ENCODE data around the gene CALHM2.

The CALHM2 gene

GRCh38 chr10:103445767-103446567 is 6.2 kb downstream of the CALHM2 start:
- H3K4me3 ChIP-seq (ENCODE audit: low read depth, low read length), result no peak overlapping the region
- peaks cover 52% of the 10 kb centered on the region for H3K36me3 ChIP-seq (ENCODE audit: control insufficient read depth, insufficient read depth, low read length)
- no peaks in the 10 kb centered on the region for H3K27me3 ChIP-seq (ENCODE audit: control insufficient read depth, insufficient read depth, low read length)
- no peak overlapping the region for H3K9ac ChIP-seq (ENCODE audit: low read depth, low read length)
- no peaks in the 10 kb centered on the region for H3K9me3 ChIP-seq (ENCODE audit: control insufficient read depth, insufficient read depth, low read length)
- H3K4me1 ChIP-seq (ENCODE audit: control insufficient read depth, insufficient read depth, low read length), result peaks cover 2% of the 10 kb centered on the region

- peaks cover 56% of the 10 kb centered on the region for H3K36me3 ChIP-seq (ENCODE audit: control insufficient read depth, insufficient read depth, low read length)
- no peak overlapping the region for H3K4me3 ChIP-seq (ENCODE audit: low read depth, low read length)
- no peak overlapping the region for H3K9ac ChIP-seq (ENCODE audit: low read depth, low read length)
Observed at GRCh38 chr10:103445366-103445765, 6.8 kb downstream of the CALHM2 start.

GRCh38 chr10:103444478-103444877 is 7.7 kb downstream of the CALHM2 start:
- Histone ChIP-seq H3K36me3 (ENCODE audit: control insufficient read depth, insufficient read depth, low read length) (peaks cover 62% of the 10 kb centered on the region), H3K4me3 (ENCODE audit: low read depth, low read length) (no peak overlapping the region), H3K4me1 (ENCODE audit: control insufficient read depth, insufficient read depth, low read length) (no peaks in the 10 kb centered on the region), H3K9me3 (ENCODE audit: control insufficient read depth, insufficient read depth, low read length) (no peaks in the 10 kb centered on the region), H3K27me3 (ENCODE audit: control insufficient read depth, insufficient read depth, low read length) (no peaks in the 10 kb centered on the region), H3K9ac (ENCODE audit: low read depth, low read length) (no peak overlapping the region)

More at GRCh38 chr10:103445366-103445765, 6.8 kb downstream of the CALHM2 start:
- Histone ChIP-seq H3K9me3 (ENCODE audit: control insufficient read depth, insufficient read depth, low read length) (no peaks in the 10 kb centered on the region), H3K27me3 (ENCODE audit: control insufficient read depth, insufficient read depth, low read length) (no peaks in the 10 kb centered on the region), H3K4me1 (ENCODE audit: control insufficient read depth, insufficient read depth, low read length) (no peaks in the 10 kb centered on the region)

GRCh38 chr10:103443475-103444185 is 8.5 kb downstream of the CALHM2 start:
- no peaks in the 10 kb centered on the region for H3K27me3 ChIP-seq (ENCODE audit: control insufficient read depth, insufficient read depth, low read length)
- no peak overlapping the region for H3K4me3 ChIP-seq (ENCODE audit: low read depth, low read length)
- H3K36me3 ChIP-seq (ENCODE audit: control insufficient read depth, insufficient read depth, low read length), result peaks cover 70% of the 10 kb centered on the region
- no peak overlapping the region for H3K9ac ChIP-seq (ENCODE audit: low read depth, low read length)
- no peaks in the 10 kb centered on the region for H3K9me3 ChIP-seq (ENCODE audit: control insufficient read depth, insufficient read depth, low read length)
- no peaks in the 10 kb centered on the region for H3K4me1 ChIP-seq (ENCODE audit: control insufficient read depth, insufficient read depth, low read length)

DNA sequence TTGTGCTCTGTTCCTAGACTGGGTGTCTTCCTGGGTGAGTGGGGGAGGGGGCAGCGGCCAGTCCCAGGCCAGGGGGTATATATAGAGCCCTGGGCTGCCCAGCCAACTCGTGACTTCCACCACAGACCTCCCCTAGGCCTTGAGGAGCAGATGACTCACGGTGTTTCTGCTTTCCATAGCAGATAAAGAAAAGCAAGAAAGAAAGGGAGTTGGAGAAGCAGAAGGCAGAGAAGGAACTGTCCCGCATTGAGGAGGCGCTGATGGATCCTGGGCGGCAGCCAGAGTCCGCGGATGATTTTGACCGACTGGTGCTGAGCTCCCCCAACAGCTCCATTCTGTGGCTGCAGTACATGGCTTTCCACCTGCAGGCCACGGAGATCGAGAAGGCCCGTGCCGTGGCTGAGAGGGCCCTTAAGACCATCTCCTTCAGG is 10.1 kb downstream of the CALHM2 start:
- Histone ChIP-seq H3K4me1 (ENCODE audit: control insufficient read depth, insufficient read depth, low read length) (no peaks in the 10 kb centered on the region), H3K27me3 (ENCODE audit: control insufficient read depth, insufficient read depth, low read length) (no peaks in the 10 kb centered on the region), H3K36me3 (ENCODE audit: control insufficient read depth, insufficient read depth, low read length) (peaks cover 80% of the 10 kb centered on the region), H3K4me3 (ENCODE audit: low read depth, low read length) (no peak overlapping the region), H3K9me3 (ENCODE audit: control insufficient read depth, insufficient read depth, low read length) (no peaks in the 10 kb centered on the region), H3K9ac (ENCODE audit: low read depth, low read length) (no peak overlapping the region)

GRCh38 chr10:103441611-103442010 is 10.6 kb downstream of the CALHM2 start:
- Histone ChIP-seq H3K36me3 (ENCODE audit: control insufficient read depth, insufficient read depth, low read length) (peaks cover 84% of the 10 kb centered on the region), H3K9ac (ENCODE audit: low read depth, low read length) (no peak overlapping the region), H3K9me3 (ENCODE audit: control insufficient read depth, insufficient read depth, low read length) (no peaks in the 10 kb centered on the region), H3K27me3 (ENCODE audit: control insufficient read depth, insufficient read depth, low read length) (no peaks in the 10 kb centered on the region), H3K4me1 (ENCODE audit: control insufficient read depth, insufficient read depth, low read length) (no peaks in the 10 kb centered on the region), H3K4me3 (ENCODE audit: low read depth, low read length) (no peak overlapping the region)

DNA sequence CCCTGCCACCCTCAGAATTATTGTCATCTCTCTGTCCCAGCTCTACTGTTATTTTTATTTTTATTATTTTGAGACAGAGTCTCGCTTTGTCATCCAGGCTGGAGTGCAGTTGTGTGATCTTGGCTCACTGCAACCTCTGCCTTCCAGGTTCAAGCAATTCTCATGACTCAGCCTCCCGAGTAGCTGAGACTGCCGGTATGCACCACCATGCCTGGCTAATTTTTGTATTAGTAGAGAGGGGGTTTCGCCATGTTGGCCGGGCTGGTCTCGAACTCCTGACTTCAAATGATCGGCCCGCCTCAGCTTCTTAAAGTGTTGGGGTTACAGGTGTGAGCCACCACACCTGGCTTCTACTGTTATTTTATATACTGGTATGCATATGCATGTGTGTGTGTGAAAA is 11.0 kb downstream of the CALHM2 start:
- Histone ChIP-seq H3K27me3 (ENCODE audit: control insufficient read depth, insufficient read depth, low read length) (no peaks in the 10 kb centered on the region), H3K9ac (ENCODE audit: low read depth, low read length) (no peak overlapping the region), H3K9me3 (ENCODE audit: control insufficient read depth, insufficient read depth, low read length) (no peaks in the 10 kb centered on the region), H3K36me3 (ENCODE audit: control insufficient read depth, insufficient read depth, low read length) (peaks cover 87% of the 10 kb centered on the region), H3K4me3 (ENCODE audit: low read depth, low read length) (no peak overlapping the region), H3K4me1 (ENCODE audit: control insufficient read depth, insufficient read depth, low read length) (no peaks in the 10 kb centered on the region)

DNA sequence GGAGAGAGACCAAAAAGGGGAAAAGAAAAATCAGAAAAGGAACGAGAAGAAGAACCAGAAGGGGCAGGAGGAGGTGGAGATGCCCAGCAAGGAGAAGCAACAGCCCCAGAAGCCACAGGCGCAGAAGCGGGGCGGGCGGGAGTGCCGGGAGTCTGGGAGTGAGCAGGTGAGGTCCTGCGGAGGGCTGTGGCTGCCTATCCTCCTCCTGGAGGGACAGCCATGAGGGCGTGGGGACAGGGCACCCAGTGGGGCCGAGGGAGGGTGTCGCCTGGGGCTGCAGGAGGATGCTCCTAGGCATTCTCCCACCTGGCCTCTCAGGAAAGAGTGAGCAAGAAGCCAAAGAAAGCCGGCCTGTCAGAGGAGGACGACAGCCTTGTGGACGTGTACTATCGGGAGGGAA is 11.8 kb downstream of the CALHM2 start:
- Histone ChIP-seq H3K9ac (ENCODE audit: low read depth, low read length) (no peak overlapping the region), H3K27me3 (ENCODE audit: control insufficient read depth, insufficient read depth, low read length) (no peaks in the 10 kb centered on the region), H3K9me3 (ENCODE audit: control insufficient read depth, insufficient read depth, low read length) (no peaks in the 10 kb centered on the region), H3K36me3 (ENCODE audit: control insufficient read depth, insufficient read depth, low read length) (peaks cover 83% of the 10 kb centered on the region), H3K4me3 (ENCODE audit: low read depth, low read length) (no peak overlapping the region), H3K4me1 (ENCODE audit: control insufficient read depth, insufficient read depth, low read length) (no peaks in the 10 kb centered on the region)

DNA sequence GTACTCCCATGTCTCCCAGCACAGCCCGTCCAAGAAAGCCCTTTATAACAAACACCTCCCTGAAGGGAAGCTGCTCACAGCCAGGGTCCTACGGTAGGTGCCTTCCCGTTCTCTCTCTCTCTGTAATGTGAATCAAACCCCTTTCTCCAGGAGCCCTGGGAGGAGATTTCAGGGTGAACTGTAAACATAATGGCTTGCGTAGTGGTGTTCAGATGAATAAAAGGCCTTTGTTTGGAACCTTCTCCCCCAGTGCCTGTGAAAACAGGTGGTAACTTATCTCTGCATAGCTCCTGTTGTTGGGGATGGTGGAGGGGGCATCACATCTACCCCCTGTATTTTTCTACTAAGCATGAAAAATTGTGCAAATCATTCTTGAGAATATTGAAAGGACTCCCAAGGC is 12.4 kb downstream of the CALHM2 start:
- H3K9ac ChIP-seq (ENCODE audit: low read depth, low read length), result no peak overlapping the region
- peaks cover 80% of the 10 kb centered on the region for H3K36me3 ChIP-seq (ENCODE audit: control insufficient read depth, insufficient read depth, low read length)
- H3K27me3 ChIP-seq (ENCODE audit: control insufficient read depth, insufficient read depth, low read length), result no peaks in the 10 kb centered on the region
- no peaks in the 10 kb centered on the region for H3K9me3 ChIP-seq (ENCODE audit: control insufficient read depth, insufficient read depth, low read length)
- H3K4me1 ChIP-seq (ENCODE audit: control insufficient read depth, insufficient read depth, low read length), result no peaks in the 10 kb centered on the region
- H3K4me3 ChIP-seq (ENCODE audit: low read depth, low read length), result no peak overlapping the region

DNA sequence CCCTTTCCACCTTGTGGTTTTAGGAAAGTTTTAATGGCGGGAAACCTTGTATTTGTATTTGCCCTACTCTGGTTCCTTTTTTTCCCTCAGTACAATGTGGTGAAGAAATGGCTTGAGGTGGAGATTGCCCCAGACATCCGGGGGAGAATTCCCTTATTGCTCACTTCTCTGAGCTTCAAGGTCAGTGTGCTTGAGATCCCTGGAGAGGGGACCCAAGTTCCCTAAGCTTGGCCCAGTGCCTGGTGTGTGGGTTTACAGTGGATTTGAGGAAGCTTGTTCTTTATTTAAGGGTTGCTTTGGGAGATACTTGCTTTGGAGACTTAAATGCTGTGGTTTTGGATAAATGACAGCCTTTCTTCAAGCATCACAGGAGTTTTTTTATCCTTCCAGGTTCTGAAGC is 18.3 kb downstream of the CALHM2 start:
- Histone ChIP-seq H3K4me1 (ENCODE audit: control insufficient read depth, insufficient read depth, low read length) (no peaks in the 10 kb centered on the region), H3K36me3 (ENCODE audit: control insufficient read depth, insufficient read depth, low read length) (peaks cover 61% of the 10 kb centered on the region)

DNA sequence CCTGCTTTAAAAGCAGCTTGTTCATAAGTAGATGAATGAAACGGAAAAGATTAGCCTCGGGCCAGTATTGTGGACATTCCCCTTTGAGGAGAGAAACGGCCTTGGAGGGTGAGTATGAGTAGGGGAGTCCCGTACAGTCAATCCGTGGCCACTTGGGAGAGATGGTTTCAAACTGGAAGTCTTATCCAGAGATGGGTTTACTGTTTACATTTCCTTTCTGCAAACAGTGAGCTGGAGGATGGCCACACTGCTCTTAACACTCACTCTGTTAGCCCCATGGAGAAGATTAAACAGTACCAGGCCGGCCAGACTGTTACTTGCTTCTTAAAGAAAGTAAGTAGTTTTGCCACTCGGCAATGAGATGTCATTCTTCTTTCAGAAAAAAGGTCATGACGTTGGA is 20.3 kb downstream of the CALHM2 start:
- peaks cover 62% of the 10 kb centered on the region for H3K36me3 ChIP-seq (ENCODE audit: control insufficient read depth, insufficient read depth, low read length)
- no peaks in the 10 kb centered on the region for H3K4me1 ChIP-seq (ENCODE audit: control insufficient read depth, insufficient read depth, low read length)

More for the DNA sequence above, 18.3 kb downstream of the CALHM2 start:
- H3K4me3 ChIP-seq (ENCODE audit: low read depth, low read length), result no peak overlapping the region
- no peak overlapping the region for H3K9ac ChIP-seq (ENCODE audit: low read depth, low read length)
- no peaks in the 10 kb centered on the region for H3K9me3 ChIP-seq (ENCODE audit: control insufficient read depth, insufficient read depth, low read length)
- H3K27me3 ChIP-seq (ENCODE audit: control insufficient read depth, insufficient read depth, low read length), result no peaks in the 10 kb centered on the region

GRCh38 chr10:103429647-103430046 is 22.5 kb downstream of the CALHM2 start:
- Histone ChIP-seq H3K9me3 (ENCODE audit: control insufficient read depth, insufficient read depth, low read length) (no peaks in the 10 kb centered on the region), H3K27me3 (ENCODE audit: control insufficient read depth, insufficient read depth, low read length) (no peaks in the 10 kb centered on the region), H3K9ac (ENCODE audit: low read depth, low read length) (no peak overlapping the region), H3K36me3 (ENCODE audit: control insufficient read depth, insufficient read depth, low read length) (peaks cover 61% of the 10 kb centered on the region), H3K4me1 (ENCODE audit: control insufficient read depth, insufficient read depth, low read length) (no peaks in the 10 kb centered on the region), H3K4me3 (ENCODE audit: low read depth, low read length) (no peak overlapping the region)

More for the DNA sequence above, 20.3 kb downstream of the CALHM2 start:
- no peak overlapping the region for H3K9ac ChIP-seq (ENCODE audit: low read depth, low read length)
- H3K27me3 ChIP-seq (ENCODE audit: control insufficient read depth, insufficient read depth, low read length), result no peaks in the 10 kb centered on the region
- H3K4me3 ChIP-seq (ENCODE audit: low read depth, low read length), result no peak overlapping the region
- no peaks in the 10 kb centered on the region for H3K9me3 ChIP-seq (ENCODE audit: control insufficient read depth, insufficient read depth, low read length)
